ENCODE measurements around the gene SAP30. TPM values are rescaled to one million over a fixed set of nuclear protein-coding genes. Genes with fewer than 3 reads are reported as not detected.
A peak's percentile ranks its signal among the peaks of the same experiment; 100 is the strongest.

The SAP30 gene
- total and polyA plus RNA-seq, 2 of the 4 experiments (the other 2 are of a cell fraction): 3.8 to 11.7 TPM

DNA sequence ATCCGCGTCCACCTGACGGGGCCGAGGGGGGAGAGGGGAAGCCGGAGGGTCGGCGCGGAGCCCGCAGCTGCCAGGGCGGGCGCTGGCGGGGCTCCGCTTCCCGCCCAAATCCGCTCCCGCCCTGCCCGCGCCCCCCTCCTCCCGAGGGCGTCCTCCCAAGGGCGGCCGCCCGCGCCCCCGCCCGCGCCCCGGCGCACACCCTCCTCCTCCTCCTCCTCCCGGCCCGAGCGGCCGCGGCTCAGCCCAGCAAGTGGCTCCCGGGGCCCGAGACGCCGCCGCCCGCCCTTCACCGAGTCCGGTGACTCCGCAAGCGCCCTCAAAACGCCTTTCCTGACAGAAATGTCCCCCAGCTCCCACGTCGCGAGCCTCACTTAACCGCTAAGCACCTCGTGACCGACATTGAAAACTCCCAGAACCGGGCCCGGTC lies 37.1 kb upstream of the SAP30 start:
- intact Hi-C loops (cut with micrococcal nuclease) (loop anchor here (1.0 to 5.0 kb wide), 3 partner anchors 37 to 155 kb away; partner anchors contain the start of gene SAP30), dilution Hi-C loops (cut with HindIII; ENCODE audit: low sequenced_read_pairs, unreplicated experiment) (no loop called here), in situ Hi-C loops (cut with MboI; ENCODE audit: low sequenced_read_pairs) (no loop called here)
- Histone ChIP-seq H2BK120ac (ENCODE audit: low read depth, low read length) (no peak overlapping the region), H2BK5ac (ENCODE audit: low read depth, low read length, poor library complexity, severe bottlenecking) (peak overlapping the region; percentile 86), H3K56ac (ENCODE audit: extremely low read depth, insufficient read depth, low read length) (peak overlapping the region; percentile 91; the same call in 1 of the 2 replicates), H3K4ac (ENCODE audit: low read depth, low read length) (peak overlapping the region; percentile 87), H3K4me1 (ENCODE audit: control insufficient read depth, insufficient read depth, low read length) (no peaks in the 10 kb centered on the region), H2AK9ac (replicated peaks; ENCODE audit: low read depth, low read length, poor library complexity) (peak overlapping the region; percentile 100), H3K36me3 (ENCODE audit: control insufficient read depth, insufficient read depth, low read length) (peaks cover 4% of the 10 kb centered on the region), H3K9me3 (ENCODE audit: control insufficient read depth, insufficient read depth, low read length) (no peaks in the 10 kb centered on the region), H3K23ac (ENCODE audit: low read depth, low read length) (peak overlapping the region; percentile 88), H3K79me1 (ENCODE audit: low read depth in 1 of 2, low read length in 2 of 2) (peaks cover 0 to 4% of the 10 kb centered on the region in 2 experiments; a peak in 3 of 4 replicates), H3K27me3 (ENCODE audit: control insufficient read depth, insufficient read depth, low read length) (no peaks in the 10 kb centered on the region), H4K8ac (ENCODE audit: low read depth in 2 of 2, low read length in 2 of 2) (peak overlapping the region; percentile 65 to 69; a peak in 2 of 4 replicates), H3K4me2 (ENCODE audit: low read depth, low read length) (peak overlapping the region; percentile 99), H2AFZ (replicated peaks; ENCODE audit: low read length, poor library complexity) (peak overlapping the region; percentile 93), H3K4me3 (ENCODE audit: insufficient read depth, low read depth, low read length) (peak overlapping the region; percentile 75), H3K9ac (ENCODE audit: low read depth, low read length) (peak overlapping the region; percentile 93), H2AK5ac (ENCODE audit: low read depth, low read length) (peak overlapping the region; percentile 72; the same call in 1 of the 2 replicates), H2BK20ac (ENCODE audit: low read depth, low read length) (no peak overlapping the region), H4K91ac (ENCODE audit: insufficient read depth, low read depth, low read length) (peak overlapping the region; percentile 97), H4K20me1 (ENCODE audit: insufficient read depth, low read length) (no peaks in the 10 kb centered on the region), H3K18ac (ENCODE audit: low read depth, low read length) (peak overlapping the region; percentile 22; the same call in 1 of the 2 replicates), H4K5ac (ENCODE audit: low read depth, low read length) (0 out of 2 replicates have a peak overlapping the region, but pooled peaks have one; percentile 11), H3K9me1 (ENCODE audit: insufficient read depth, low read length) (no peaks in the 10 kb centered on the region; the same call in 1 of the 2 replicates), H3K27ac (ENCODE audit: insufficient read depth, low read length) (peak overlapping the region; percentile 89), H3K14ac (replicated peaks; ENCODE audit: low read depth, low read length) (peak overlapping the region; percentile 68), H2BK15ac (ENCODE audit: low read depth, low read length) (no peak overlapping the region)
- ATAC-seq (ENCODE audit: low read depth): peak; percentile 1; the same call in 1 of the 2 replicates
- CTCF ChIA-PET: interaction anchor here (0.6 kb wide), 1 partner anchor 83 kb away, joined by 5 read pairs; no protein-coding TSS in a partner anchor
- 0% methylated on average over 11 of the region's 53 CpGs; no CpG with 5 or more reads in 1 of the 2 experiments for WGBS, 2 experiments (ENCODE audit: extremely low coverage in 2 of 2, insufficient read length in 1 of 2)
- no peak for TF ChIP-seq NFE2L2 (IDR thresholded peaks at IDR 0.05; ENCODE audit: low read depth, low read length)
- TF ChIP-seq, protein P1, sequence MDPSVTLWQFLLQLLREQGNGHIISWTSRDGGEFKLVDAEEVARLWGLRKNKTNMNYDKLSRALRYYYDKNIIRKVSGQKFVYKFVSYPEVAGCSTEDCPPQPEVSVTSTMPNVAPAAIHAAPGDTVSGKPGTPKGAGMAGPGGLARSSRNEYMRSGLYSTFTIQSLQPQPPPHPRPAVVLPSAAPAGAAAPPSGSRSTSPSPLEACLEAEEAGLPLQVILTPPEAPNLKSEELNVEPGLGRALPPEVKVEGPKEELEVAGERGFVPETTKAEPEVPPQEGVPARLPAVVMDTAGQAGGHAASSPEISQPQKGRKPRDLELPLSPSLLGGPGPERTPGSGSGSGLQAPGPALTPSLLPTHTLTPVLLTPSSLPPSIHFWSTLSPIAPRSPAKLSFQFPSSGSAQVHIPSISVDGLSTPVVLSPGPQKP (IDR thresholded peaks at IDR 0.05; ENCODE audit: borderline replicate concordance, low read depth, low read length): no peak
- TF ChIP-seq RCOR1 (IDR thresholded peaks at IDR 0.05; ENCODE audit: insufficient replicate concordance, low read length): no peak
- no peak for TF ChIP-seq FOS (IDR thresholded peaks at IDR 0.05; ENCODE audit: low read depth, low read length)
- TF ChIP-seq MAFK (IDR thresholded peaks at IDR 0.05; ENCODE audit: low read depth, low read length): no peak
- TF ChIP-seq MAZ (IDR thresholded peaks at IDR 0.05; ENCODE audit: borderline replicate concordance, low read depth, low read length): no peak
- TF ChIP-seq, protein P2, sequence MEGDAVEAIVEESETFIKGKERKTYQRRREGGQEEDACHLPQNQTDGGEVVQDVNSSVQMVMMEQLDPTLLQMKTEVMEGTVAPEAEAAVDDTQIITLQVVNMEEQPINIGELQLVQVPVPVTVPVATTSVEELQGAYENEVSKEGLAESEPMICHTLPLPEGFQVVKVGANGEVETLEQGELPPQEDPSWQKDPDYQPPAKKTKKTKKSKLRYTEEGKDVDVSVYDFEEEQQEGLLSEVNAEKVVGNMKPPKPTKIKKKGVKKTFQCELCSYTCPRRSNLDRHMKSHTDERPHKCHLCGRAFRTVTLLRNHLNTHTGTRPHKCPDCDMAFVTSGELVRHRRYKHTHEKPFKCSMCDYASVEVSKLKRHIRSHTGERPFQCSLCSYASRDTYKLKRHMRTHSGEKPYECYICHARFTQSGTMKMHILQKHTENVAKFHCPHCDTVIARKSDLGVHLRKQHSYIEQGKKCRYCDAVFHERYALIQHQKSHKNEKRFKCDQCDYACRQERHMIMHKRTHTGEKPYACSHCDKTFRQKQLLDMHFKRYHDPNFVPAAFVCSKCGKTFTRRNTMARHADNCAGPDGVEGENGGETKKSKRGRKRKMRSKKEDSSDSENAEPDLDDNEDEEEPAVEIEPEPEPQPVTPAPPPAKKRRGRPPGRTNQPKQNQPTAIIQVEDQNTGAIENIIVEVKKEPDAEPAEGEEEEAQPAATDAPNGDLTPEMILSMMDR (conservative IDR thresholded peaks at IDR 0.05; ENCODE audit: low read depth, low read length): no peak
- TF ChIP-seq BHLHE40 (IDR thresholded peaks at IDR 0.05; ENCODE audit: low read depth, low read length): no peak
- TF ChIP-seq CEBPB (IDR thresholded peaks at IDR 0.05; ENCODE audit: low read depth, low read length): no peak
- TF ChIP-seq, protein P3, sequence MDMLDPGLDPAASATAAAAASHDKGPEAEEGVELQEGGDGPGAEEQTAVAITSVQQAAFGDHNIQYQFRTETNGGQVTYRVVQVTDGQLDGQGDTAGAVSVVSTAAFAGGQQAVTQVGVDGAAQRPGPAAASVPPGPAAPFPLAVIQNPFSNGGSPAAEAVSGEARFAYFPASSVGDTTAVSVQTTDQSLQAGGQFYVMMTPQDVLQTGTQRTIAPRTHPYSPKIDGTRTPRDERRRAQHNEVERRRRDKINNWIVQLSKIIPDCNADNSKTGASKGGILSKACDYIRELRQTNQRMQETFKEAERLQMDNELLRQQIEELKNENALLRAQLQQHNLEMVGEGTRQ (IDR thresholded peaks at IDR 0.05; ENCODE audit: low read depth, low read length): no peak; the same call in 1 of the 2 replicates
- DNase-seq: peak; percentile 19
- BruUV-seq (replicated peaks): no TSS peak
- POLR2A ChIA-PET (ENCODE audit: unreplicated experiment): interaction anchor here (1.1 kb wide), 1 partner anchor 12 kb away, joined by 4 read pairs; no protein-coding TSS in a partner anchor
